Coronary artery (tissue), 2 donors: ENCODE data around the gene PLK5.

ENCODE experiments used
- DNase-seq: peaks from one replicate; pipeline ENCODE4 v3.0.0-alpha.2; 2017; ENCODE audit warnings: low spot score
- H3K27ac ChIP-seq, 2 donors: fragments of 200-600 bp; sonication (generic); one replicate each; pipeline ENCODE4 v1.5.1; 2016 to 2019
- H3K4me3 ChIP-seq: fragments of 200-600 bp; sonication (generic); 2 replicates; pipeline ENCODE4 v1.5.1; 2016; ENCODE audit warnings: mild to moderate bottlenecking, moderate library complexity
- CTCF ChIP-seq: fragments of 200-600 bp; sonication (generic); IDR thresholded peaks from one replicate; pipeline ENCODE4 v1.5.1; 2019; ENCODE audit warnings: antibody characterized with exemption

Gene PLK5

DNA sequence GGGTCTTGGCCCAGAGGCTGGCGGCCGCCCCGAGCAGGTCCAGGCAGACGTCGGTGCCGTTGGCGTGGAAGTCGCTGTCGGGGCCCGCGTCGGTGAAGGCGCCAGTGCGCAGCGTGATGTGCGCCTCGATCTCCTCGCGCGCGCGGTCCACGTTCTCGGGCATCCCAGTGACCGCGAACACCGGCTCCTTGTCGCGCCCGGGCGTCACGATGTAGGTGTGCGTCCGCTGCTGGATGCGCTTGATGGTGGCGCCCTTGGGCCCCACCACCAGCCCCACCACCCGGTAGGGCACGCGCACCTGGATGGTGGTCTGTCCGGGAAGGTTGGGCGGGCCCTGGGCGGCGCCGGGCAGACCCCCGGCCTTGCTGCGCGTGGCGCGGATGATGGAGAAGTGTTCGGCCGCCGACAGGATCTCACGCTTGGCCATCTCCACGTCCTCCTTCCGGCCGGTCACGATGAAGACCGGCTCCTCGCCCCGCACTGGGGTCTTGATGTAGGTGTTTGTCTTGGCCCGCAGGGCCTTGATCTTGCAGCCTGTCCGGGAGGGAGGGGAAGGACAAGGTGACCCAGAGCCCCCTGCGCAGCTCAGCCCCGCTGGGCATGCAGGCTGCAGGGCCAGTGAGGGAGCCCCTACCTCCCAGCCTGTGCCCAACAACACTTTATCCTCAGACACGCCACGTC, 32.7 kb downstream of the PLK5 start:
- no peak for DNase-seq
- TF ChIP-seq CTCF, result no peak
- no peak overlapping the region for H3K27ac ChIP-seq
- no peak overlapping the region for H3K4me3 ChIP-seq

- TF ChIP-seq CTCF, result no peak
- H3K27ac ChIP-seq, result no peak overlapping the region
- no peak for DNase-seq
- no peak overlapping the region for H3K4me3 ChIP-seq
These were observed 34.7 kb downstream of the PLK5 start for GRCh38 chr19:1558552-1558951.

DNA sequence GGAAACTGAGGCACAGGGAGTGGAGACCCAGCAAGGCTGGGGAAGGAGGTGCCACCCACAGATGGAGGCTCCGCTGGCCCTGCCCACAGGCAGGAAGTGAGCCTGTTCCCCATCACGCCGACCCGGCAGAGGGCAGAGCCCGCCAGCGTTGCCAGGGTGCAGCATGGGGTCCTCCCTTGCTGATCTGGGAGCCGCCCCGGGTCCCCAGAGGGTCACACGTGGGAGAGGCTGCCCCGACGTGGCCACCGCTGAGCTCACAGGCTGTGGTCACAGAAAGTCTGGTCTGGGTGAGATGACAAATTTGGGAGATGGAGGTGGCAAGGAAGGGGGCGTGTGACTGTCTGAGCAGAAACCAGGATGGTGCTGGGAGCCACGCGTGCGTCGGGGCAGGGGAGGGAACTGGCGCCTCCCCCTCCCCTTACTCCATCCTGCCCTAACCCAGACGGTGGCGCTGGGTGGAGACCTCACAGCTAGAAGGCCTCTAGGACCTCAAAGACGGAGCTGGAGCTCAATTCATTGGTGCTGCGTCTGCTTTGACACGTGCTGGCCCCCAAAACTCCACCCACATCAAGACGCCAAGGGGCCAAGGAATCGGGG, 36.5 kb downstream of the PLK5 start:
- DNase-seq, result no peak
- no peak overlapping the region for H3K4me3 ChIP-seq
- no peak for TF ChIP-seq CTCF
- H3K27ac ChIP-seq, result no peak overlapping the region

- no peak overlapping the region for H3K4me3 ChIP-seq
- H3K27ac ChIP-seq, result no peak overlapping the region
- DNase-seq, result no peak
- no peak for TF ChIP-seq CTCF
These were observed 37.5 kb downstream of the PLK5 start for GRCh38 chr19:1561236-1561842.

DNA sequence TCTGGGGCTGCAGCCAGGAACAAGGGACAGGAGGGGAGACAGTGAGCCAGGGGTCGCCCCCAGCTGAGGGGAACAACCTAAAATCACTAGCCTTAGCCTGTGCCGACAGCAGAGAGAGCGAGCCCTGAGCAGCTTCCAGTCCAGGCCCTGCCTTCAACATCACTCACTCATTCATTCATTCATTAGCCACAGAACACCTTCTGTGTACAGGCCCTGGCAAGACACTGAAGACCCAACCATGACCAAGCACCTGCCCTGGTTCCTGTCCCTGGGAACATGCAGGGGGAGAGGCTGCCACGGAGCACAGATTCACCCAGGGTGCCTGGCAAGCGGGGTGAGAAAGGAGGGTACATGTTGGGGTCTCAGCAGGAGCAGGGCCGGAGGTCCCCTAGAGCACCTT, 39.4 kb downstream of the PLK5 start:
- Histone ChIP-seq H3K4me3 (no peak overlapping the region), H3K27ac (no peak overlapping the region)
- DNase-seq, result no peak
- no peak for TF ChIP-seq CTCF

DNA sequence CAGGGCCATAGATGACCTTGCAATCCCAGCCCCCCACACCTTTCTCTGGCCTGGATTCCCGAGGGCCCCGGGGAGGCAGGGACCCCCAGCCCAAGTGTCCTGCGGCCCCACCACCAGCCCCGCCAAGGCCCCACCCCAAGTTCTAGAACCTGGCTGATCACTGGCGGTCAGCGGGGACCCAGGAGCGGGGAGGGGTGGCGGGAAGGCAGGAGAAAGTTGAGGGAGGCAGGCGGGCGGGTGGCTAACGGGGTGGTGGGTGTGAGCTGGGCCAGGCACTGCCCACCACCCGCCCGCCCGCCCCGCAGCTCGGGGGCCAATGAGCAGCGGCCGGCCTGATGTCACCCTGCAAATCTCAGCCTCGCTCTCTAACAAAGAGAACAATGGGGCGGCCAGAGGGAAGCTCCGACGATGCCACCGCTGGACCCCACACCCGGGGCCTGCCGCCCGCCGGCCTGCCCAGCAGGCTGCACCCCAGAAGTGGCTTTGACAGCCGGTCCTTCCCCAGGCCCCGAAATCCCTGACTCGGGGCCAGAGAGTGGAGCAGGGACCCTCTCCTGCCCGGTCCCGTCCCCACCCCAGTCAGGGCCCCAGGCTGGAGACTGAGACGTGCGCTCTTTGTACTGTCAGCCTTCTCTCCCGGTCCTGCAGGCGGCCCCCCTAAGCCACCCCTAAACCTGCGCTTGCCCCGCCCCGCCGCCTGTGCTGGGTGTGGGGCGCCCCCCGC, 42.7 kb downstream of the PLK5 start:
- peak; percentile 82 for DNase-seq
- peak overlapping the region; percentile 81 for H3K4me3 ChIP-seq
- peak overlapping the region; percentile 60 to 91 for H3K27ac ChIP-seq

More for the DNA sequence above, 42.7 kb downstream of the PLK5 start:
- TF ChIP-seq CTCF, result no peak
